ENCODE results near the gene XXYLT1.

DNA sequence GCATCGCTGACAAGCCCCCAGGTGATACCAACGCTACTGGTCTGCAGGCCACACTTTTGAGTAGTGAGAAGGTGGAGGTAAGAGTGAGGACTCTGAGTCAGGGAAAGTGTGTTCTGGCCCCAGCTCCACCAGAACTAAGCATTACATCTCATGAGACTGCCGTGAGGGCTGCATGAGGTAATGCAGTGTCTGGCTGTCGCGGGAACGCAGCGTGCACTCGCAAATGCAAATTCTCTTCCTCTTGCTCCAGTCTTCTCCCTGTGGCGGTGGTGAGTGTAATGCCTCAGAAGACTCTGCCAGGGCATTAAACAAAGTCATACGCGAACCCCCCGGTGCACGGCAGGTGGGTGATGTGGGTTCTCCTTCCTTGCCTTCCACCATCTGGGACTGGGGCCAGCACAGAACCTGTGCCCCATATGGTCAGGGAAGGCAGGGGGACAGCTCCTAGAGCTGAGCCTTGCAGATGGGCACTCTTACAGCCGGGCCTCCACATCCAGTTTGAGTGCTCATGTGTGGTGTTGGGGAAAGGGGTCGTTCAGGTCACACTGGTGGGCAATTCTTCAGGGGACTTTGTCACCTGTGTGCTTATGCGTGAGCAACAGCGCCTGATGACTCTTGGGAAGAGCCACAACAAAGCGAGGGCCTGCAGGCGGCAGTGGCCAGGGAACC lies 175.8 kb downstream of the XXYLT1 start:
- TF ChIP-seq BCL11A (IDR thresholded peaks at IDR 0.05; ENCODE audit: low read depth, low read length), result no peak
- no peak for TF ChIP-seq LARP7 (IDR thresholded peaks at IDR 0.05)
- no peak for TF ChIP-seq YY1 (IDR thresholded peaks at IDR 0.05; ENCODE audit: low read depth, low read length)
- peak; percentile 61 for TF ChIP-seq POLR2A (IDR thresholded peaks at IDR 0.05; ENCODE audit: low read depth, low read length)
- TF ChIP-seq, protein P1, sequence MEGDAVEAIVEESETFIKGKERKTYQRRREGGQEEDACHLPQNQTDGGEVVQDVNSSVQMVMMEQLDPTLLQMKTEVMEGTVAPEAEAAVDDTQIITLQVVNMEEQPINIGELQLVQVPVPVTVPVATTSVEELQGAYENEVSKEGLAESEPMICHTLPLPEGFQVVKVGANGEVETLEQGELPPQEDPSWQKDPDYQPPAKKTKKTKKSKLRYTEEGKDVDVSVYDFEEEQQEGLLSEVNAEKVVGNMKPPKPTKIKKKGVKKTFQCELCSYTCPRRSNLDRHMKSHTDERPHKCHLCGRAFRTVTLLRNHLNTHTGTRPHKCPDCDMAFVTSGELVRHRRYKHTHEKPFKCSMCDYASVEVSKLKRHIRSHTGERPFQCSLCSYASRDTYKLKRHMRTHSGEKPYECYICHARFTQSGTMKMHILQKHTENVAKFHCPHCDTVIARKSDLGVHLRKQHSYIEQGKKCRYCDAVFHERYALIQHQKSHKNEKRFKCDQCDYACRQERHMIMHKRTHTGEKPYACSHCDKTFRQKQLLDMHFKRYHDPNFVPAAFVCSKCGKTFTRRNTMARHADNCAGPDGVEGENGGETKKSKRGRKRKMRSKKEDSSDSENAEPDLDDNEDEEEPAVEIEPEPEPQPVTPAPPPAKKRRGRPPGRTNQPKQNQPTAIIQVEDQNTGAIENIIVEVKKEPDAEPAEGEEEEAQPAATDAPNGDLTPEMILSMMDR (IDR thresholded peaks at IDR 0.05 in 2 of 3, conservative IDR thresholded peaks at IDR 0.05 in 1 of 3; ENCODE audit: control insufficient read depth in 2 of 3, extremely low read depth in 1 of 3, insufficient read depth in 1 of 3, low read depth in 3 of 3, low read length in 3 of 3), result no peak
- TF ChIP-seq GABPA (IDR thresholded peaks at IDR 0.05; ENCODE audit: low read depth), result no peak
- peak; percentile 29; the same call in 1 of the 2 replicates for TF ChIP-seq POLR2AphosphoS5 (IDR thresholded peaks at IDR 0.05; ENCODE audit: low read length)
- no peak for TF ChIP-seq HDAC2 (IDR thresholded peaks at IDR 0.05)
- TF ChIP-seq JUND (IDR thresholded peaks at IDR 0.05; ENCODE audit: low read depth, low read length), result no peak
- TF ChIP-seq, protein P2, sequence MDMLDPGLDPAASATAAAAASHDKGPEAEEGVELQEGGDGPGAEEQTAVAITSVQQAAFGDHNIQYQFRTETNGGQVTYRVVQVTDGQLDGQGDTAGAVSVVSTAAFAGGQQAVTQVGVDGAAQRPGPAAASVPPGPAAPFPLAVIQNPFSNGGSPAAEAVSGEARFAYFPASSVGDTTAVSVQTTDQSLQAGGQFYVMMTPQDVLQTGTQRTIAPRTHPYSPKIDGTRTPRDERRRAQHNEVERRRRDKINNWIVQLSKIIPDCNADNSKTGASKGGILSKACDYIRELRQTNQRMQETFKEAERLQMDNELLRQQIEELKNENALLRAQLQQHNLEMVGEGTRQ (IDR thresholded peaks at IDR 0.05; ENCODE audit: borderline replicate concordance, low read depth, low read length), result no peak
